Neutrophil (primary cell): ENCODE results near the gene LEFTY2.

Experiments used
- H3K27ac ChIP-seq: fragments of 200-600 bp; sonication (generic); 2 replicates; pipeline ENCODE4 v1.5.1; 2016; ENCODE audit warnings: mild to moderate bottlenecking, moderate library complexity
- H3K27me3 ChIP-seq: fragments of 200-600 bp; sonication (generic); 2 replicates; pipeline ENCODE4 v1.6.0; 2016; ENCODE audit warnings: mild to moderate bottlenecking
- H3K36me3 ChIP-seq: fragments of 200-600 bp; sonication (generic); 2 replicates; pipeline ENCODE4 v1.5.1; 2017
- H3K4me1 ChIP-seq, 2 experiments: fragments of 200-600 bp in 1 of 2; sonication (generic) in 1 of 2; 1 replicate in 1 of 2; 2 replicates in 1 of 2; pipeline versions ENCODE4 v1.5.1 to v1.6.1; 2013 to 2016; ENCODE audit warnings: low read depth in 1 of 2, low read length in 1 of 2, mild to moderate bottlenecking in 1 of 2, moderate library complexity in 1 of 2; ENCODE audit not compliant: control insufficient read depth in 1 of 2, insufficient read depth in 1 of 2
- H3K4me3 ChIP-seq, 2 experiments: fragments of 200-600 bp in 1 of 2; sonication (generic) in 1 of 2; 1 replicate in 1 of 2; 2 replicates in 1 of 2; pipeline ENCODE4 v1.5.1; 2013 to 2016; ENCODE audit warnings: low read depth in 1 of 2, low read length in 1 of 2, mild to moderate bottlenecking in 1 of 2, moderate library complexity in 1 of 2
- H3K9me3 ChIP-seq: fragments of 200-600 bp; sonication (generic); 2 replicates; pipeline ENCODE4 v1.5.1; 2016
- TF ChIP-seq, protein P1 (sequence below): fragments of 200-600 bp; sonication (generic); IDR thresholded peaks from 2 replicates; pipeline ENCODE4 v1.5.1; 2016; ENCODE audit warnings: antibody characterized with exemption

The LEFTY2 gene

GRCh38 chr1:225908773-225909172, 32.2 kb downstream of the LEFTY2 start:
- no peaks in the 10 kb centered on the region for H3K9me3 ChIP-seq

DNA sequence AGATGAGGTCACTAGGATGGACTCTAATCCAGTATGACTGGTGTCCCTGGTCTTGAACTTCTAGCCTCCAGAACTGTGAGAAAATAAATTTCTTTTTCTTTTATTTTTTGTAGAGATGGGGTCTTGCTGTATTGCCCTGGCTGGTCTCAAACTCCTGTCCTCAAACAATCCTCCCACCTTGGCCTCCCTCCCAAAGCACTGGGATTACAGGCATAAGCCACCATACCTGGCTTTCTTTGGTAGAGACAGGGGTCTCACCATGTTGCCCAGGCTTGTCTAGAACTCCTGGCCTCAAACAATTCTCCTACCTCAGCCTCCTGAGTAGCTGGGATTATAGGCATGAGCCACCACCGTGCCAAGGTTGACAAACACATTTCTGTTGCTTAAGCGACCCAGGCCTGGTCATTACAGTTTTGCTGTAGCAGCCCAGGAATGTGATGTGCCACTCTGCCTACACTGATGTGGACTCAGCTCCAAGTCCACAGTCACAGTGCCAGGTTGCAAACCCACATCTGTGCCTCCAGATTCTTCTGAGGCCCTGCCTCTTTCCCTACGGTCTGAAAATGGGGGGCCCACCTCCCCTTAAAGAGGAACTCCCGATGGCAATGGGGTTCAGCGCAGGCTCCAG, 32.9 kb downstream of the LEFTY2 start:
- Histone ChIP-seq H3K9me3 (no peaks in the 10 kb centered on the region), H3K36me3 (no peaks in the 10 kb centered on the region), H3K27ac (no peak overlapping the region), H3K4me1 (peaks cover 22 to 23% of the 10 kb centered on the region in 2 experiments), H3K27me3 (no peaks in the 10 kb centered on the region), H3K4me3 (no peak overlapping the region)
- TF ChIP-seq, protein P1, sequence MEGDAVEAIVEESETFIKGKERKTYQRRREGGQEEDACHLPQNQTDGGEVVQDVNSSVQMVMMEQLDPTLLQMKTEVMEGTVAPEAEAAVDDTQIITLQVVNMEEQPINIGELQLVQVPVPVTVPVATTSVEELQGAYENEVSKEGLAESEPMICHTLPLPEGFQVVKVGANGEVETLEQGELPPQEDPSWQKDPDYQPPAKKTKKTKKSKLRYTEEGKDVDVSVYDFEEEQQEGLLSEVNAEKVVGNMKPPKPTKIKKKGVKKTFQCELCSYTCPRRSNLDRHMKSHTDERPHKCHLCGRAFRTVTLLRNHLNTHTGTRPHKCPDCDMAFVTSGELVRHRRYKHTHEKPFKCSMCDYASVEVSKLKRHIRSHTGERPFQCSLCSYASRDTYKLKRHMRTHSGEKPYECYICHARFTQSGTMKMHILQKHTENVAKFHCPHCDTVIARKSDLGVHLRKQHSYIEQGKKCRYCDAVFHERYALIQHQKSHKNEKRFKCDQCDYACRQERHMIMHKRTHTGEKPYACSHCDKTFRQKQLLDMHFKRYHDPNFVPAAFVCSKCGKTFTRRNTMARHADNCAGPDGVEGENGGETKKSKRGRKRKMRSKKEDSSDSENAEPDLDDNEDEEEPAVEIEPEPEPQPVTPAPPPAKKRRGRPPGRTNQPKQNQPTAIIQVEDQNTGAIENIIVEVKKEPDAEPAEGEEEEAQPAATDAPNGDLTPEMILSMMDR = no peak

More at GRCh38 chr1:225908773-225909172, 32.2 kb downstream of the LEFTY2 start:
- Histone ChIP-seq H3K4me1 (peaks cover 22 to 23% of the 10 kb centered on the region in 2 experiments), H3K27ac (no peak overlapping the region), H3K4me3 (no peak overlapping the region), H3K27me3 (no peaks in the 10 kb centered on the region), H3K36me3 (no peaks in the 10 kb centered on the region)
- TF ChIP-seq, protein P1 = no peak

DNA sequence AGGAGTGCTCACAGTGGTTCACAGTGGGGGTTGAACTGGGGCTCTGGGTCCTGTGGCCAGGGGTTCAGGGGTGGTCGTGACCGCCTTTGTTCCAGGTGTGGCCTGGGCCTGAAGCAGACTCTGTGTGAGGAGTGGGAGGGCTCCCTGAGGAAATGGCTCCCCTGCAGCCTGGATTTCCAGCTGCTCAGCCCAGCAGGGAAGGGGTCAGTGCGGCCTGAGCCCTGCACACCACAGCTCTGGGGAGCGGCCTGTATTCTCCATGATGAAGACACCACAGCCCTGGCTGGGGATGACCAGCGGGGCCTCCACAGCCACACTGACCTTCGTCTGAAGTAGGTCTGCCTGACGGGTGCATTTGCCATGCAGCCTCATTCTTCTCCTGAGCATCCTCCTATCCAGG, 33.7 kb downstream of the LEFTY2 start:
- H3K27me3 ChIP-seq = no peaks in the 10 kb centered on the region
- TF ChIP-seq, protein P1 = no peak
- peaks cover 22 to 23% of the 10 kb centered on the region in 2 experiments for H3K4me1 ChIP-seq
- no peak overlapping the region for H3K27ac ChIP-seq
- no peaks in the 10 kb centered on the region for H3K9me3 ChIP-seq
- H3K36me3 ChIP-seq = no peaks in the 10 kb centered on the region
- no peak overlapping the region for H3K4me3 ChIP-seq

DNA sequence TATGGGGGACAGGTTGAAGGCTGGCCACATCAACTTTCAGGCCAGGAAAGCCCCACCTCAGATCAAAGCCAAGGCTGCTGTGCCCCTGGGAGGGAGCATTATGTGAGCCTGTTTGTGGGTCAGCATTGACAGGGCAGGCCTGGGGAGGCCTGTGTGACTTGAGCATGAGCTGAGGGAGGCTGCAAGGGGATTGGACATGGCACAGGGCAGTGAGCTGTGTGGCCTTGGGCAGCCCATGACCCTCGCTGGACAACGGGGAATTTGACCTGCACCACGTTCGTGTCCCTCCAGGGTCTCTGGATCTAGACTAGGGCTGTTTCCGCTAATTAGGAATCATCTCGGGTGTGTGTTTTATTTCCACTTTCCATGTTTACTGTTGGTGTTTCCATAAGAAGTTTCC, 34.6 kb downstream of the LEFTY2 start:
- Histone ChIP-seq H3K36me3 (no peaks in the 10 kb centered on the region), H3K9me3 (no peaks in the 10 kb centered on the region), H3K27me3 (no peaks in the 10 kb centered on the region), H3K4me1 (peaks cover 20 to 21% of the 10 kb centered on the region in 2 experiments), H3K4me3 (no peak overlapping the region), H3K27ac (no peak overlapping the region)
- TF ChIP-seq, protein P1 = no peak

DNA sequence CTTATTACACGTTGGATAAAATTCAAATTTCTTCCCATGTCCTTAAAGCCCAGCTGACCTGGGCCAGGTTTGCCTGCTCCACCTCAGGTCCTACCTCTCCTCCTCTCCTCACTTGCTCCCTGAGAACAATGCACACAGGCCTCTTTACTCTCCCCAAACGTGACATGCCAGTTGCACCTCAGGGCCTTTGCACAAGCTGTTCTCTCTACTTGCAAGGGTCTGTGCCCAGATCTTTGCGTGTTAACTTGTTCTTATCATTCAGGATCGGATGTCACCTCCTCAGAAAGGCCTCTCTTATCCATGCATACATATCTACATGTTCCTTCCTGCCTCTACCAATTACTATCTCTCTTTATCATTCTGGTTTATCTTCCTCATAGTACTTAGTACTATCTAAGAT, 37.4 kb downstream of the LEFTY2 start:
- Histone ChIP-seq H3K4me3 (no peak overlapping the region), H3K27ac (no peak overlapping the region), H3K9me3 (no peaks in the 10 kb centered on the region), H3K4me1 (peaks cover 0 to 10% of the 10 kb centered on the region in 2 experiments), H3K36me3 (no peaks in the 10 kb centered on the region), H3K27me3 (no peaks in the 10 kb centered on the region)
- TF ChIP-seq, protein P1 = no peak
